H9 (cell line): ENCODE data around the gene CHL1. TPM values are rescaled to one million over a fixed set of nuclear protein-coding genes. Genes with fewer than 3 reads are reported as not detected.

Experiments
- DNase-seq: peaks from one replicate; pipeline ENCODE4 v3.0.0-alpha.2; 2017
- H2AFZ ChIP-seq: one replicate; pipeline ENCODE4 v1.6.1; 2013; ENCODE audit warnings: mild to moderate bottlenecking, low read length, control low read depth, moderate library complexity
- H2AK5ac ChIP-seq: 2 replicates; pipeline ENCODE4 v1.6.1; 2013; ENCODE audit warnings: low read length, control low read depth, mixed read lengths; ENCODE audit not compliant: insufficient read length
- H2BK120ac ChIP-seq: one replicate; pipeline ENCODE4 v1.6.1; 2013; ENCODE audit warnings: low read depth, mild to moderate bottlenecking, low read length, control low read depth, inconsistent platforms; ENCODE audit not compliant: poor library complexity, severe bottlenecking
- H2BK12ac ChIP-seq: 2 replicates; pipeline ENCODE4 v1.6.1; 2013; ENCODE audit warnings: low read length, control low read depth, mixed read lengths, low read depth; ENCODE audit not compliant: insufficient read length
- H2BK15ac ChIP-seq: 2 replicates; pipeline ENCODE4 v1.6.1; 2013; ENCODE audit warnings: low read depth, low read length, control low read depth
- H2BK20ac ChIP-seq: one replicate; pipeline ENCODE4 v1.6.1; 2013; ENCODE audit warnings: low read depth, mild to moderate bottlenecking, low read length, control low read depth, inconsistent platforms; ENCODE audit not compliant: poor library complexity, severe bottlenecking
- H2BK5ac ChIP-seq: 2 replicates; pipeline ENCODE4 v1.6.1; 2013; ENCODE audit warnings: low read length, control low read depth, mixed read lengths; ENCODE audit not compliant: insufficient read length
- H3K14ac ChIP-seq: 2 replicates; pipeline ENCODE4 v1.6.1; 2013; ENCODE audit warnings: low read length, control low read depth; ENCODE audit not compliant: insufficient read depth
- H3K18ac ChIP-seq: 2 replicates; pipeline ENCODE4 v1.6.1; 2013; ENCODE audit warnings: low read depth, mild to moderate bottlenecking, mixed read lengths, low read length, control low read depth; ENCODE audit not compliant: insufficient read length
- H3K23ac ChIP-seq: 2 replicates; pipeline ENCODE4 v1.6.1; 2013; ENCODE audit warnings: low read length, control low read depth, mixed read lengths, low read depth; ENCODE audit not compliant: insufficient read length
- H3K23me2 ChIP-seq: 2 replicates; pipeline ENCODE4 v1.6.1; 2013; ENCODE audit warnings: low read depth, mild to moderate bottlenecking, mixed read lengths, low read length, control low read depth; ENCODE audit not compliant: insufficient read length, poor library complexity, severe bottlenecking
- H3K27ac ChIP-seq: 2 replicates; pipeline ENCODE4 v1.5.1; 2013; ENCODE audit warnings: low read length, control low read depth, mixed read lengths, low read depth; ENCODE audit not compliant: insufficient read length
- H3K27me3 ChIP-seq: 2 replicates; pipeline ENCODE4 v1.6.1; 2013; ENCODE audit warnings: low read length, control low read depth, inconsistent platforms; ENCODE audit not compliant: insufficient read depth
- H3K4ac ChIP-seq: 2 replicates; pipeline ENCODE4 v1.6.1; 2013; ENCODE audit warnings: low read depth, mild to moderate bottlenecking, control low read depth, inconsistent platforms, low read length, moderate library complexity
- H3K4me1 ChIP-seq: 2 replicates; pipeline ENCODE4 v1.6.1; 2013; ENCODE audit warnings: low read length, control low read depth, inconsistent platforms; ENCODE audit not compliant: insufficient read depth
- H3K4me2 ChIP-seq: 2 replicates; pipeline ENCODE4 v1.6.1; 2013; ENCODE audit warnings: low read length, control low read depth, mixed read lengths; ENCODE audit not compliant: insufficient read length, insufficient read depth
- H3K56ac ChIP-seq: 2 replicates; pipeline ENCODE4 v1.6.1; 2013; ENCODE audit warnings: low read depth, mild to moderate bottlenecking, mixed read lengths, low read length, control low read depth; ENCODE audit not compliant: insufficient read length
- H3K79me1 ChIP-seq: 2 replicates; pipeline ENCODE4 v1.6.1; 2013; ENCODE audit warnings: low read depth, mild to moderate bottlenecking, moderate library complexity, low read length, control low read depth, inconsistent platforms; ENCODE audit not compliant: insufficient read depth, poor library complexity, severe bottlenecking
- H3K79me2 ChIP-seq: 2 replicates; pipeline ENCODE4 v1.6.1; 2013; ENCODE audit warnings: low read length, control low read depth, inconsistent platforms; ENCODE audit not compliant: insufficient read depth
- H3K9ac ChIP-seq: 2 replicates; pipeline ENCODE4 v1.6.1; 2013; ENCODE audit warnings: low read length, control low read depth, mixed read lengths; ENCODE audit not compliant: insufficient read length; ENCODE audit errors: extremely low read depth
- H3K9me3 ChIP-seq: one replicate; pipeline ENCODE4 v1.6.1; 2013; ENCODE audit warnings: low read depth, low read length, inconsistent platforms; ENCODE audit not compliant: control insufficient read depth
- H3T11ph ChIP-seq: one replicate; pipeline ENCODE4 v1.6.1; 2013; ENCODE audit warnings: mild to moderate bottlenecking, low read length, control low read depth, inconsistent platforms
- H4K20me1 ChIP-seq: one replicate; pipeline ENCODE4 v1.6.1; 2013; ENCODE audit not compliant: control insufficient read depth, insufficient read length, insufficient read depth
- H4K5ac ChIP-seq: 2 replicates; pipeline ENCODE4 v1.6.1; 2013; ENCODE audit warnings: low read depth, mild to moderate bottlenecking, mixed read lengths, low read length, control low read depth; ENCODE audit not compliant: insufficient read length
- H4K8ac ChIP-seq: replicated peaks from 2 replicates; pipeline ENCODE4 v1.6.1; 2013; ENCODE audit warnings: low read length, control low read depth, mixed read lengths, low read depth; ENCODE audit not compliant: insufficient read length
- H4K91ac ChIP-seq: 2 replicates; pipeline ENCODE4 v1.6.1; 2013; ENCODE audit warnings: low read depth, mild to moderate bottlenecking, moderate library complexity, mixed read lengths, low read length, control low read depth; ENCODE audit not compliant: insufficient read length
- H3K27ac Mint-ChIP-seq, 3 experiments: 2 replicates in 2 of 3; 3 replicates in 1 of 3; pipeline ENCODE4 v1.8.0; 2020 to 2021; ENCODE audit warnings: mixed read lengths in 3 of 3, mild to moderate bottlenecking in 1 of 3, moderate library complexity in 1 of 3
- H3K27me3 Mint-ChIP-seq: 2 replicates; pipeline ENCODE4 v1.8.0; 2021; ENCODE audit warnings: low read depth, mild to moderate bottlenecking, moderate library complexity, mixed read lengths
- H3K36me3 Mint-ChIP-seq, 3 experiments: 2 replicates in 2 of 3; 3 replicates in 1 of 3; pipeline ENCODE4 v1.8.0; 2020 to 2021; ENCODE audit warnings: low read depth in 3 of 3, mixed read lengths in 3 of 3; ENCODE audit not compliant: insufficient read depth in 1 of 3
- H3K4me1 Mint-ChIP-seq, 2 experiments: 2 replicates each; pipeline ENCODE4 v1.8.0; 2020; ENCODE audit warnings: mixed read lengths in 2 of 2
- H3K4me3 Mint-ChIP-seq, 2 experiments: 2 replicates in 1 of 2; 3 replicates in 1 of 2; pipeline ENCODE4 v1.8.0; 2020 to 2021; ENCODE audit warnings: mild to moderate bottlenecking in 2 of 2, mixed read lengths in 2 of 2, moderate library complexity in 1 of 2
- H3K9me3 Mint-ChIP-seq, 2 experiments: 2 replicates in 1 of 2; 3 replicates in 1 of 2; pipeline ENCODE4 v1.8.0; 2020; ENCODE audit warnings: mild to moderate bottlenecking in 2 of 2, mixed read lengths in 2 of 2, moderate library complexity in 1 of 2
- CTCF ChIP-seq: fragments of 200-600 bp; sonication (generic); conservative IDR thresholded peaks from 3 replicates; pipeline ENCODE4 v1.8.0; 2021; ENCODE audit warnings: antibody characterized with exemption, mild to moderate bottlenecking
- WGBS: extraction: QIAGEN DNeasy Blood & Tissue Kit; methylation state at CpG from one replicate; pipeline ENCODE4 v1.1.7; 2013; ENCODE audit warnings: missing lambda C conversion rate, low lambda C conversion rate, mixed read lengths; ENCODE audit not compliant: insufficient read length; ENCODE audit errors: extremely low coverage; 5-methylcytosine and 5-hydroxymethylcytosine counted together
- total RNA-seq: library from RNA; stranded (reverse); gene quantifications from 2 replicates; pipeline ENCODE4 v1.2.1, GENCODE V29; 2021

Gene CHL1
- total RNA-seq, 1 experiment from 2014 or later, result not detected

GRCh38 chr3:184976-185375, 11.6 kb upstream of the CHL1 start:
- Histone ChIP-seq H2AK5ac (no peak overlapping the region), H3K79me1 (no peaks in the 10 kb centered on the region), H3K56ac (no peak overlapping the region)

More at GRCh38 chr3:184976-185375, 11.6 kb upstream of the CHL1 start:
- Histone ChIP-seq H3K79me2 (no peaks in the 10 kb centered on the region), H4K20me1 (no peaks in the 10 kb centered on the region), H3K27me3 (no peaks in the 10 kb centered on the region), H2BK120ac (no peak overlapping the region), H4K91ac (no peak overlapping the region), H4K5ac (no peak overlapping the region), H3K4me1 (no peaks in the 10 kb centered on the region), H3K23ac (no peak overlapping the region), H3K27ac (no peak overlapping the region), H2BK5ac (no peak overlapping the region), H3K4me2 (no peak overlapping the region), H3K23me2 (no peaks in the 10 kb centered on the region), H2BK15ac (no peak overlapping the region), H3K9me3 (no peaks in the 10 kb centered on the region), H3T11ph (no peak overlapping the region), H2BK20ac (no peak overlapping the region), H3K14ac (no peak overlapping the region), H4K8ac (no peak overlapping the region), H3K9ac (no peak overlapping the region), H3K4ac (no peak overlapping the region), H2BK12ac (no peak overlapping the region), H2AFZ (no peak overlapping the region), H3K18ac (no peak overlapping the region)
- Mint-ChIP-seq H3K9me3 (peaks cover 2 to 3% of the 10 kb centered on the region in 2 experiments; a peak in 3 of 5 replicates), H3K4me3 (no peak overlapping the region), H3K27ac (no peak overlapping the region), H3K27me3 (no peaks in the 10 kb centered on the region; the same call in 1 of the 2 replicates), H3K4me1 (no peaks in the 10 kb centered on the region), H3K36me3 (peaks cover 0 to 4% (median 0%) of the 10 kb centered on the region in 3 experiments; a peak in 3 of 7 replicates)
- no peak for TF ChIP-seq CTCF
- no CpG with 5 or more reads among the region's 3 CpGs for WGBS
- no peak for DNase-seq
